Stimulated activated CD8-positive, alpha-beta memory T cell treated with anti-CD3 and anti-CD28 coated beads, Interleukin-12 subunit alpha, Interleukin-12 subunit beta, amount 100 ng/mL, for 24 hours (primary cell): Measurements from ENCODE around the gene KCNIP4.

ENCODE experiments used
- DNase-seq: peaks from one replicate; pipeline ENCODE4 v3.0.0-alpha.2; 2020; ENCODE audit errors: extremely low read depth

The KCNIP4 gene

GRCh38 chr4:21191317-21191716 is 757.3 kb downstream of the KCNIP4 start:
- no peak for DNase-seq

DNA sequence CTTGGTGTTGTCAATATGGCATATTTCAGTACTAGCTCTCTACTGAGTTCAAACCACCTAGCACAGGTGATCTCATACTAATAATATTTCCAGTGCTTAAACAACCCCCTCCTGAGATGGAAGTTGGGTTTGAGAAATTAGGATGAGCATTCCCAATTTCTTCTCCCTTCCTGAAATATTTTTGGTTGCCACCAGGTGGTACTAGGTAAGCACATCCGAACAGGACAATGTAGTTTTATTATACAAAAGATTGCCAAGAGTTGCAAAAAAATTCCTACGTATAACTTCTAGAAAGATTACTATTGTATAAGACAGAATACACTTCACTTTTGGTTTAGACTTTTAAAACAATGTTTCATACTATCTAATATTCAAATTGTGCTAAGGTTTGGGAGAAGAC is 763.8 kb downstream of the KCNIP4 start:
- DNase-seq: no peak

- no peak for DNase-seq
These were observed 766.9 kb downstream of the KCNIP4 start for GRCh38 chr4:21181716-21182115.

DNA sequence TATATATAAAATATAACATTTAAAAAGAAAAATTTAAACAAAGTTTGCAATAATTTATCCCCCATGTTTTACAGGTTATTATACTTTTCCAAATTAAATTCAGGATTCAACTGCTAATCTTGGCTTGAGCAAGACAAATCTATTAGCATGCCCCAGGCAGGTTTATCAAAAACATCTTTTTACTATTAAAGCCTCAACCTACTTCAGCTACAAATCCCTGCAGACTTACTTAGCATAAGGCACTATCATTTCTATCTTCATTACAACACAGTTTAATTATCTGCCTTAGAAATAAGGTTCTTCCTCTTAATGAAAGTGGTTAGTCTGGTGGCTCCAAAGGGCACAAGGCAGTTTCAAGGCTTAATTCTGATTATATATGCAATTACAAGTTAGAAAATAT is 770.7 kb downstream of the KCNIP4 start:
- no peak for DNase-seq

DNA sequence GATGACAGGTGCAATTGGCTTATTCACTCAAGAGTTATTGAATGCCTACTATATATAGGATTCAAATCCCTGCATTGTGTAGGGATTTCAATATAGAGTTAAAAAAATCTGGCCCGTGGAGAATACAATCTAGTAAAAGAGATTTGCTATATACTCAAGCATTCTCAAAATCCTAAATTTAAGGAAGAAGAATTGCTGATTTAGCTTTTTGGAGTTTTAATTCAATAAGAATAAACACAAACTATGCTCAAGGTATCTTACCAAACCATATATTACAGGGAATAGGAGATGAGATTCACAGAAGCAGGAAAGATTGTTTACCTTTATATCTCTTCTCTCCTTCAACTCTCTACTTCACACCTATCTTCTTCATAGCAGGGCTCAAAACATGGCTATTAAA is 771.5 kb downstream of the KCNIP4 start:
- no peak for DNase-seq

DNA sequence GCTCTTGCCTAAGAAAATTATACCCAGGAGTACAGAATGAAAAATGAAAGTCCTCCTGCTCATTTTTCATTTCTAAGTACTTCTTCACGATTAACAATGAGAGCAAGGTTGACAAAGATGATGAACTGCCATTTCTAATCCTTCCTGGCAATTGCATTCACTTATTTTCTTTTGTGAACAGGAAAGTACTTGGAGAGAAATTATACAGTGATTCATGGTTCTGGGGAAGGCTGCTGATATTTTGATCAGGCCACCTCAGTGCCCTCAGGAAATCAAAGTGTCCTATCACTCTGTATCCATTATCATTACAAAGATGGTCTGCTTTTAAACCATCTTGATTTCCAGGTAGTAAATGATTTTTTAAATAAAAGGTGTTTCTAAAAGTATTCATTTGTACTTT is 780.9 kb downstream of the KCNIP4 start:
- DNase-seq: no peak

DNA sequence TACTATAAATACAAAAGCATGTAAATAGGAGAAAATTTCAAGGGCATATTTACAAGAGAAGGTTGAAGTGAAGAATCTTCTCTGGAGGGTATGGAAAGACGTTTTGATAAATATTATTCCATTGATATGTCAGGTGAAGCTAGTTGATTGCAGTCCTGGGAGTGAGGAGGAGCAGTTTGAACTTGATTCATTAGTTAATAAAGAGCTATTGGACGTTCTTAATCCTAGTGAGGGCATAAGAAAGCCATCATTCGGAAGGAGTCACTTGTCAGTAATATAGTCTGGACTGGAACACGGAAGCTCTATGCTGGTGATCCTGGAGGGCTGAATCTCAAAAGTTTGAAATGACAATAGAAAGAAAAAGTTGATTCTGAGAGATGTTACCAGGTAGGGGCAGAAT is 793.2 kb downstream of the KCNIP4 start:
- no peak for DNase-seq

- no peak for DNase-seq
These were observed 809.2 kb downstream of the KCNIP4 start for GRCh38 chr4:21139327-21139726.

GRCh38 chr4:21136051-21136630 is 812.4 kb downstream of the KCNIP4 start:
- no peak for DNase-seq

DNA sequence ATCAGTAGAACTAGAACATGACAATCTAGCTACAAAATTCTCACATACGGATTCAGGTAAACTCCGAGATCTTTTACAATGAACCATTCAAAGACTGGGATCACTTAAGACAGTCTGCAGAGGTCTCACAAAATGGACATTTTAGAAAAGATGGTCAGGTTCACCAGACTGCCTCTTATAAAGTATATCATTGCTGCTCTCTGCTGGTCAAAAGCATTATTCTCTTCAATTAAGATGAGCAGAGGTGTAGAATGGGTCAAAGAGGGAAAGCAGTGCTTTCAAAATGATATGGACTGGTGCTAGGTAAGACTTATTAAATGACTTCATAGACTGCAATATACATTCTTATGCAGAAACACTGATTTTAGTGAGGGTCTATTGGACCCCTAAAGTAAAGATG is 813.6 kb downstream of the KCNIP4 start:
- no peak for DNase-seq

DNA sequence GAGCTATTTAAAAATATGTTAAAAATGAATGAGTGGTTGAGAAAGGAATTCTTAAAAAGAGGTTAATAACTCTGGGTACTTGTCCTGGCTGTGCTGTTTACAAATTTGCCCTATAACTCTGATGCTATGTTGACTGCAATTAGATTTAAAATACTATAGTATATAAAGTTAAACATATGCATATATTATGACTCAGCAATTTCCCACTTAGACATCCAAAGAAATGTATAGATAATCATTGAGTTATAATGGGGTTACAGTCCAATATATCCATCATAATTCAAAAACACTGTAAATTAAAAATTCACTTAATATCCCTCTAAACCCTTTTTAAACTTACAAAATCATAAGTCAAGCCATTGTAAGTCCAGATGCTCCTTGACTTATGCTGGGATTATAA is 818.0 kb downstream of the KCNIP4 start:
- no peak for DNase-seq

- no peak for DNase-seq
These were observed 822.5 kb downstream of the KCNIP4 start for GRCh38 chr4:21126014-21126512.

- DNase-seq: no peak
These were observed 830.3 kb downstream of the KCNIP4 start for GRCh38 chr4:21118301-21118700.

GRCh38 chr4:21117541-21118180 is 830.9 kb downstream of the KCNIP4 start:
- DNase-seq: no peak

- no peak for DNase-seq
These were observed 834.9 kb downstream of the KCNIP4 start for GRCh38 chr4:21113496-21114223.

- DNase-seq: no peak
These were observed 845.9 kb downstream of the KCNIP4 start for GRCh38 chr4:21102667-21103066.

DNA sequence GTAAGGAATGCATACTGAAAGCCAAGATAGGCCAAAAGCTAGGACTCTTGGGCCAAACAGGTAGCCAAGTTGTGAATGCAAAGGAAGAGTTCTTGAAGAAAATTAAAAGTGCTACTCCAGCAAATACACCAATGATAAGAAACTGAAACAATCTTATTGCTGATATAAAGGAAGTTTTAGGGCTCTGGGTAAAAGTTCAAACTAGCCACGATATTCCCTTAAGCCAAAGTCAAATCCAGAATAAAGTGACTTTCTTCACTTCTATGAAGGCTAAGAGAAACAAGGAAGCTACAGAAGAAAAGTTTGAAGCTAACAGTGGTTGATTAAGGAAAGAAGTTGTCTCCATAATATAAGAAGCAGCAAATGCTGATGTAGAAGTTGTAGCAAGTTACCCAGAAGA is 850.7 kb downstream of the KCNIP4 start:
- DNase-seq: no peak

DNA sequence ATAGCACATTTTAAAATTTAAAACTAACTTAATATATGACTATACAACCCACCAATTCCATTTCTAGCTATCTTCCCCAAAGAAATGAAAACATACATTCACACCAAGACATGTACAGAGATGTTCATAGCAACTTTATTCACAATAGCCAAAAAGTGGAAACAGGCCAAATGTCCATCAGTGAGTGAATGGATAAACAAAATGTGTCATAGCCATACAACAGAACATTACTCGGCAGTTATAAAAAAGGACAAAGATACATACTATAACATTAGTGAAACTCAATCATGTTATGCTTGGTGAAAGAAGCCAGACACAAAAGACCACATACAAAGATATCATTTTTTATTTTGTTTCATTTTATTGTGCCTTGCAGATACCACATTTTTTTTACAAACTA is 851.5 kb downstream of the KCNIP4 start:
- no peak for DNase-seq

GRCh38 chr4:21092531-21092930 is 856.0 kb downstream of the KCNIP4 start:
- no peak for DNase-seq

DNA sequence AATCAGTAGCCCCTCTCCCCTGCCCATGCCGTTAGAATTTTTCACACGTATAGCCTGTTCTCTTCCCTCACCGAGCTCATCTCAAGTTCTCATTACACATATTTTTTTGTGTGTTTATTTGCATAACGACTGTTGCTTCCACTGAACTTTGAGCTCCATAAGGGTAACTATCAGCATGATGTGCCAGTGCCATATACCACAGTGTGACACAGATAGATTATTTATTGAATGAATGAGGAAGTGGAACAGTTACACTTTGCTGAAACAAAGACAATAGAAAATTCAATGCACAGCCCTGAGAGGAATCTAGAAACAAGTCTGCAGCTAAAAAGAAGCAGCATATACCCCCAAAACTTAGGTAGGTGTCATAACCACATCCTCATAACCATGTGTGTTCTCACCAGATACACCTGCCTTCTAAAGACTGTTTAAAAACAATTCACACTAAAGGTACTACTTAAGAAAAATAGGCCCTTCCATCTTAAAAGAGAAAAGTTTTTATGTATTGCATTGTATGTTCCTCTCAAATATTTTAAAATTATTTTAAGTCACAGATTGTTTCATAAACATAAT is 858.4 kb downstream of the KCNIP4 start:
- no peak for DNase-seq

DNA sequence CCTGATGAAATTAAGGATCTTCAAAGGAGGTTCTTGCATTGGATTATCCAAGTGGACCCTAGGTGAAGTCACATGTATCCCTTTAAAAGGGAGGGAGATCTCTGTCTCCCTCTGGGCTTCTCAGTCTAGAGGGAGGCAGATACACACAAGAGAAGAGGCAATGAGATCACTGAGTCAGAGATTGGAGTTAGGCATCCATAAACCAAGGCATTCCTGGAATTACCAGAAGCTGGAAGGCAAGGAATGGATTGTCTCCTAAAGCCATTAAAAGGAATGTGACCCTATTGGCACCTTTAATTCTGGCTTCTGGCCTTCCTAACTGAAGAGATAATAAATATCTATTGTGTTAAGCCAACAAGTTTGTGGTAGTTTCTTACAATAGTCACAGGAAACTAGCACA is 865.2 kb downstream of the KCNIP4 start:
- DNase-seq: no peak

DNA sequence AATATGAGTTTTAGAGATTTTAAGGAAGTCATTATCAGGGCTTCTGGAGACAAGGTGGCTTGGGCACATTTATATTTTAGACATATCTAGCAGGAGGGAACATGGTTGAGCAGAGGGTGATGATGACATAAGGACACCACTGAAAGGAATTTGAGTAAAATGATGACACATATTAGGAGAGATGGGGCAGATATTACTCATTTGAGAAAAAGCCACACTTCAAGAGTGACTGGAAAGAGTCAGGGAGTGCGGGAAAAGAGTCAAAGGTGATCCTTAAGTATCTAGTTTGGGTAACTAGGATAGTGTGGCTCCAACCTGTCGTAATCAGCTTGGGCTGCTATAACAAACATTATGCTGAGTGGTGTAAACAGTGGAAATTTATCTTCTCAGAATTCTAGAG is 870.6 kb downstream of the KCNIP4 start:
- DNase-seq: no peak

- DNase-seq: no peak
These were observed 881.2 kb downstream of the KCNIP4 start for GRCh38 chr4:21067351-21067750.
